Dendritic cell treated with granulocyte-macrophage colony-stimulating factor and Interleukin-4, amounts not matched to agents 40 ng/mL and 50 ng/mL, for 4 days (primary cell): ENCODE measurements around the gene EIPR1.

Source experiments
- H3K27ac Mint-ChIP-seq: one replicate; pipeline ENCODE4 v1.8.0; 2022; ENCODE audit warnings: mild to moderate bottlenecking, mixed read lengths
- H3K27me3 Mint-ChIP-seq: one replicate; pipeline ENCODE4 v1.8.0; 2022; ENCODE audit warnings: mild to moderate bottlenecking, mixed read lengths
- H3K36me3 Mint-ChIP-seq: one replicate; pipeline ENCODE4 v1.8.0; 2022; ENCODE audit warnings: low read depth, mixed read lengths
- H3K4me1 Mint-ChIP-seq: one replicate; pipeline ENCODE4 v1.8.0; 2022; ENCODE audit warnings: low read depth, mixed read lengths
- H3K4me3 Mint-ChIP-seq: one replicate; pipeline ENCODE4 v1.8.0; 2022; ENCODE audit warnings: mild to moderate bottlenecking, moderate library complexity, mixed read lengths
- H3K9me3 Mint-ChIP-seq: one replicate; pipeline ENCODE4 v1.8.0; 2022; ENCODE audit warnings: mixed read lengths
- intact Hi-C: fragments of 100-400 bp; cut with micrococcal nuclease; formaldehyde crosslinking; loops from one replicate; pipeline ENCODE4 v1.15.0; 2022

The EIPR1 gene

GRCh38 chr2:3241971-3242746 lies 135.5 kb downstream of the EIPR1 start:
- H3K36me3 Mint-ChIP-seq: peaks cover 6% of the 10 kb centered on the region
- no peak overlapping the region for H3K27ac Mint-ChIP-seq
- H3K4me1 Mint-ChIP-seq: peaks cover 15% of the 10 kb centered on the region
- no peaks in the 10 kb centered on the region for H3K9me3 Mint-ChIP-seq
- no peak overlapping the region for H3K4me3 Mint-ChIP-seq
- H3K27me3 Mint-ChIP-seq: peaks cover 5% of the 10 kb centered on the region
- intact Hi-C loops: no loop called here

- Mint-ChIP-seq H3K9me3 (no peaks in the 10 kb centered on the region), H3K4me3 (no peak overlapping the region), H3K36me3 (peaks cover 19% of the 10 kb centered on the region), H3K27ac (no peak overlapping the region), H3K27me3 (peaks cover 5% of the 10 kb centered on the region), H3K4me1 (peaks cover 15% of the 10 kb centered on the region)
- intact Hi-C loops: no loop called here
Measured at GRCh38 chr2:3238951-3239841, 138.4 kb downstream of the EIPR1 start.

GRCh38 chr2:3236300-3237045 lies 141.1 kb downstream of the EIPR1 start:
- intact Hi-C loops: no loop called here
- no peaks in the 10 kb centered on the region for H3K4me1 Mint-ChIP-seq
- no peak overlapping the region for H3K27ac Mint-ChIP-seq
- H3K27me3 Mint-ChIP-seq: no peaks in the 10 kb centered on the region
- no peak overlapping the region for H3K4me3 Mint-ChIP-seq
- H3K36me3 Mint-ChIP-seq: peaks cover 33% of the 10 kb centered on the region
- H3K9me3 Mint-ChIP-seq: peaks cover 13% of the 10 kb centered on the region

GRCh38 chr2:3233877-3234276 lies 143.7 kb downstream of the EIPR1 start:
- intact Hi-C loops: no loop called here
- H3K9me3 Mint-ChIP-seq: peaks cover 13% of the 10 kb centered on the region
- peaks cover 33% of the 10 kb centered on the region for H3K36me3 Mint-ChIP-seq
- H3K27me3 Mint-ChIP-seq: no peaks in the 10 kb centered on the region
- no peak overlapping the region for H3K4me3 Mint-ChIP-seq
- no peak overlapping the region for H3K27ac Mint-ChIP-seq
- no peaks in the 10 kb centered on the region for H3K4me1 Mint-ChIP-seq

GRCh38 chr2:3229221-3229620 lies 148.4 kb downstream of the EIPR1 start:
- intact Hi-C loops: no loop called here
- Mint-ChIP-seq H3K4me3 (no peak overlapping the region), H3K27me3 (no peaks in the 10 kb centered on the region), H3K36me3 (peaks cover 27% of the 10 kb centered on the region), H3K27ac (no peak overlapping the region), H3K9me3 (peaks cover 56% of the 10 kb centered on the region), H3K4me1 (no peaks in the 10 kb centered on the region)

- Mint-ChIP-seq H3K27me3 (no peaks in the 10 kb centered on the region), H3K36me3 (peaks cover 15% of the 10 kb centered on the region), H3K4me1 (no peaks in the 10 kb centered on the region), H3K27ac (no peak overlapping the region), H3K4me3 (no peak overlapping the region), H3K9me3 (peaks cover 81% of the 10 kb centered on the region)
- intact Hi-C loops: no loop called here
Measured at GRCh38 chr2:3224681-3225080, 152.9 kb downstream of the EIPR1 start.

- Mint-ChIP-seq H3K36me3 (peaks cover 15% of the 10 kb centered on the region), H3K4me3 (no peak overlapping the region), H3K27me3 (no peaks in the 10 kb centered on the region), H3K4me1 (no peaks in the 10 kb centered on the region), H3K9me3 (peaks cover 76% of the 10 kb centered on the region), H3K27ac (no peak overlapping the region)
- intact Hi-C loops: no loop called here
Measured at GRCh38 chr2:3223080-3223923, 154.3 kb downstream of the EIPR1 start.

GRCh38 chr2:3222636-3223035 lies 155.0 kb downstream of the EIPR1 start:
- no peaks in the 10 kb centered on the region for H3K4me1 Mint-ChIP-seq
- no peaks in the 10 kb centered on the region for H3K27me3 Mint-ChIP-seq
- peaks cover 15% of the 10 kb centered on the region for H3K36me3 Mint-ChIP-seq
- H3K4me3 Mint-ChIP-seq: no peak overlapping the region
- intact Hi-C loops: no loop called here
- H3K27ac Mint-ChIP-seq: no peak overlapping the region
- H3K9me3 Mint-ChIP-seq: peaks cover 72% of the 10 kb centered on the region

GRCh38 chr2:3219536-3219935 lies 158.1 kb downstream of the EIPR1 start:
- Mint-ChIP-seq H3K27ac (no peak overlapping the region), H3K4me3 (no peak overlapping the region), H3K4me1 (no peaks in the 10 kb centered on the region), H3K27me3 (no peaks in the 10 kb centered on the region), H3K36me3 (peaks cover 12% of the 10 kb centered on the region), H3K9me3 (peaks cover 41% of the 10 kb centered on the region)
- intact Hi-C loops: no loop called here

- no peak overlapping the region for H3K4me3 Mint-ChIP-seq
- H3K27ac Mint-ChIP-seq: no peak overlapping the region
- no peaks in the 10 kb centered on the region for H3K27me3 Mint-ChIP-seq
- H3K36me3 Mint-ChIP-seq: peaks cover 14% of the 10 kb centered on the region
- peaks cover 22% of the 10 kb centered on the region for H3K9me3 Mint-ChIP-seq
- no peaks in the 10 kb centered on the region for H3K4me1 Mint-ChIP-seq
- intact Hi-C loops: no loop called here
Measured at GRCh38 chr2:3217646-3218045, 160.0 kb downstream of the EIPR1 start.

GRCh38 chr2:3216841-3217495 lies 160.7 kb downstream of the EIPR1 start:
- intact Hi-C loops: no loop called here
- Mint-ChIP-seq H3K4me3 (no peak overlapping the region), H3K4me1 (no peaks in the 10 kb centered on the region), H3K27ac (no peak overlapping the region), H3K36me3 (peaks cover 21% of the 10 kb centered on the region), H3K27me3 (no peaks in the 10 kb centered on the region), H3K9me3 (peaks cover 15% of the 10 kb centered on the region)

GRCh38 chr2:3214806-3215404 lies 162.7 kb downstream of the EIPR1 start:
- H3K9me3 Mint-ChIP-seq: peaks cover 2% of the 10 kb centered on the region
- H3K4me3 Mint-ChIP-seq: no peak overlapping the region
- no peak overlapping the region for H3K27ac Mint-ChIP-seq
- intact Hi-C loops: no loop called here
- no peaks in the 10 kb centered on the region for H3K27me3 Mint-ChIP-seq
- peaks cover 40% of the 10 kb centered on the region for H3K36me3 Mint-ChIP-seq
- H3K4me1 Mint-ChIP-seq: no peaks in the 10 kb centered on the region
